Measurements from ENCODE around the gene GTF3C4. TPM values are rescaled to one million over a fixed set of nuclear protein-coding genes. Genes with fewer than 3 reads are reported as not detected.
A peak's percentile ranks its signal among the peaks of the same experiment; 100 is the strongest.

The GTF3C4 gene, protein sequence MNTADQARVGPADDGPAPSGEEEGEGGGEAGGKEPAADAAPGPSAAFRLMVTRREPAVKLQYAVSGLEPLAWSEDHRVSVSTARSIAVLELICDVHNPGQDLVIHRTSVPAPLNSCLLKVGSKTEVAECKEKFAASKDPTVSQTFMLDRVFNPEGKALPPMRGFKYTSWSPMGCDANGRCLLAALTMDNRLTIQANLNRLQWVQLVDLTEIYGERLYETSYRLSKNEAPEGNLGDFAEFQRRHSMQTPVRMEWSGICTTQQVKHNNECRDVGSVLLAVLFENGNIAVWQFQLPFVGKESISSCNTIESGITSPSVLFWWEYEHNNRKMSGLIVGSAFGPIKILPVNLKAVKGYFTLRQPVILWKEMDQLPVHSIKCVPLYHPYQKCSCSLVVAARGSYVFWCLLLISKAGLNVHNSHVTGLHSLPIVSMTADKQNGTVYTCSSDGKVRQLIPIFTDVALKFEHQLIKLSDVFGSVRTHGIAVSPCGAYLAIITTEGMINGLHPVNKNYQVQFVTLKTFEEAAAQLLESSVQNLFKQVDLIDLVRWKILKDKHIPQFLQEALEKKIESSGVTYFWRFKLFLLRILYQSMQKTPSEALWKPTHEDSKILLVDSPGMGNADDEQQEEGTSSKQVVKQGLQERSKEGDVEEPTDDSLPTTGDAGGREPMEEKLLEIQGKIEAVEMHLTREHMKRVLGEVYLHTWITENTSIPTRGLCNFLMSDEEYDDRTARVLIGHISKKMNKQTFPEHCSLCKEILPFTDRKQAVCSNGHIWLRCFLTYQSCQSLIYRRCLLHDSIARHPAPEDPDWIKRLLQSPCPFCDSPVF
- polyA plus RNA-seq (10.5 and 11.1 TPM in 2 replicates), polyA minus RNA-seq (34.1 and 40.3 TPM in 2 replicates)

DNA sequence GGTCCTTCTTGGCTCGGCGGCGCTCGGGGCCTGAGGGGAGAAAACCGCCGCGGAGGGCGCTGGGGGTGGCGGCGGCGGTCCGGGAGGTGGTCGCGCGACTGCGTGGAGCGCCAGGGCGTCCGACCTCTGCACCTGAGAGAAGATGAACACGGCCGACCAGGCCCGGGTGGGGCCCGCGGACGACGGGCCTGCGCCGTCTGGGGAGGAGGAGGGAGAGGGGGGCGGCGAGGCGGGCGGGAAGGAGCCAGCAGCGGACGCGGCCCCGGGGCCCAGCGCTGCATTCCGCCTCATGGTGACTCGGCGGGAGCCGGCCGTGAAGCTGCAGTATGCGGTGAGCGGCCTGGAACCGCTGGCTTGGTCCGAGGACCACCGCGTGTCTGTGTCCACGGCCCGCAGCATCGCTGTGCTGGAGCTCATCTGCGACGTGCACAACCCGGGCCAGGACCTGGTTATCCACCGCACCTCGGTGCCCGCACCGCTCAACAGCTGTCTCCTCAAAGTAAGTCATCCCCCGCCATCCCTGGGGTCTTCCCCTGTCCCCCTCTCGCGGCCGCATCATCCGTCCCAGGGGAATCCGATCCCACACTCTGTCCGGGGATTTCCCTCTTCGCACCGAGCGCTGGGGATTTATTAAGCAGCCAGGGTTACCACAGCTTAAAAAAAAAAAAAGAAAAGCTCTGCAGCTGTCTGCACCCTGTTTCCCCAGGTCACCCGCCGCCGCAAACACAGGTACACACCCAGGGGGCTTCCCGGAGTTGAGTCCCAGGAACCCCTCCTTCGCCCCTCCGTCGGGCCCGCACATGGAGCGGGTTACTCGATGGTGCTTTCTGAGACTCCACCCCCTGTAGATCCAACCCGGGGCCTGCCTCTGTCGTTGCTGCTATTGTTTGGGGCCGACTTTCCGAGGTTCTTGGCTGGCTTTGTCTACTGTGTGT, at the start of gene GTF3C4:
Gene GTF3C4 (plus strand): TSS at position 8 of the 935 bp plus-strand sequence. CDS start 135 bp downstream, at position 143.
- peaks cover 52% of the 10 kb centered on the region for H3K79me2 ChIP-seq (replicated peaks; ENCODE audit: insufficient read depth, low read length)
- peak within 1 kb of the TSS; percentile 69 for H3K4me3 ChIP-seq (ENCODE audit: low read length)
- H3K9me2 ChIP-seq (ENCODE audit: insufficient read depth, low read length): no peaks in the 10 kb centered on the region
- peak within 1 kb of the TSS; percentile 89 for H3K27ac ChIP-seq (ENCODE audit: low read length)
- TF ChIP-seq, protein P1, sequence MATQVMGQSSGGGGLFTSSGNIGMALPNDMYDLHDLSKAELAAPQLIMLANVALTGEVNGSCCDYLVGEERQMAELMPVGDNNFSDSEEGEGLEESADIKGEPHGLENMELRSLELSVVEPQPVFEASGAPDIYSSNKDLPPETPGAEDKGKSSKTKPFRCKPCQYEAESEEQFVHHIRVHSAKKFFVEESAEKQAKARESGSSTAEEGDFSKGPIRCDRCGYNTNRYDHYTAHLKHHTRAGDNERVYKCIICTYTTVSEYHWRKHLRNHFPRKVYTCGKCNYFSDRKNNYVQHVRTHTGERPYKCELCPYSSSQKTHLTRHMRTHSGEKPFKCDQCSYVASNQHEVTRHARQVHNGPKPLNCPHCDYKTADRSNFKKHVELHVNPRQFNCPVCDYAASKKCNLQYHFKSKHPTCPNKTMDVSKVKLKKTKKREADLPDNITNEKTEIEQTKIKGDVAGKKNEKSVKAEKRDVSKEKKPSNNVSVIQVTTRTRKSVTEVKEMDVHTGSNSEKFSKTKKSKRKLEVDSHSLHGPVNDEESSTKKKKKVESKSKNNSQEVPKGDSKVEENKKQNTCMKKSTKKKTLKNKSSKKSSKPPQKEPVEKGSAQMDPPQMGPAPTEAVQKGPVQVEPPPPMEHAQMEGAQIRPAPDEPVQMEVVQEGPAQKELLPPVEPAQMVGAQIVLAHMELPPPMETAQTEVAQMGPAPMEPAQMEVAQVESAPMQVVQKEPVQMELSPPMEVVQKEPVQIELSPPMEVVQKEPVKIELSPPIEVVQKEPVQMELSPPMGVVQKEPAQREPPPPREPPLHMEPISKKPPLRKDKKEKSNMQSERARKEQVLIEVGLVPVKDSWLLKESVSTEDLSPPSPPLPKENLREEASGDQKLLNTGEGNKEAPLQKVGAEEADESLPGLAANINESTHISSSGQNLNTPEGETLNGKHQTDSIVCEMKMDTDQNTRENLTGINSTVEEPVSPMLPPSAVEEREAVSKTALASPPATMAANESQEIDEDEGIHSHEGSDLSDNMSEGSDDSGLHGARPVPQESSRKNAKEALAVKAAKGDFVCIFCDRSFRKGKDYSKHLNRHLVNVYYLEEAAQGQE (IDR thresholded peaks at IDR 0.05; ENCODE audit: borderline replicate concordance): no peak
- TF ChIP-seq, protein P2, sequence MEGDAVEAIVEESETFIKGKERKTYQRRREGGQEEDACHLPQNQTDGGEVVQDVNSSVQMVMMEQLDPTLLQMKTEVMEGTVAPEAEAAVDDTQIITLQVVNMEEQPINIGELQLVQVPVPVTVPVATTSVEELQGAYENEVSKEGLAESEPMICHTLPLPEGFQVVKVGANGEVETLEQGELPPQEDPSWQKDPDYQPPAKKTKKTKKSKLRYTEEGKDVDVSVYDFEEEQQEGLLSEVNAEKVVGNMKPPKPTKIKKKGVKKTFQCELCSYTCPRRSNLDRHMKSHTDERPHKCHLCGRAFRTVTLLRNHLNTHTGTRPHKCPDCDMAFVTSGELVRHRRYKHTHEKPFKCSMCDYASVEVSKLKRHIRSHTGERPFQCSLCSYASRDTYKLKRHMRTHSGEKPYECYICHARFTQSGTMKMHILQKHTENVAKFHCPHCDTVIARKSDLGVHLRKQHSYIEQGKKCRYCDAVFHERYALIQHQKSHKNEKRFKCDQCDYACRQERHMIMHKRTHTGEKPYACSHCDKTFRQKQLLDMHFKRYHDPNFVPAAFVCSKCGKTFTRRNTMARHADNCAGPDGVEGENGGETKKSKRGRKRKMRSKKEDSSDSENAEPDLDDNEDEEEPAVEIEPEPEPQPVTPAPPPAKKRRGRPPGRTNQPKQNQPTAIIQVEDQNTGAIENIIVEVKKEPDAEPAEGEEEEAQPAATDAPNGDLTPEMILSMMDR (IDR thresholded peaks at IDR 0.05; ENCODE audit: poor library complexity, severe bottlenecking): no peak
- no peak for TF ChIP-seq EZH2 (IDR thresholded peaks at IDR 0.05; ENCODE audit: borderline replicate concordance, insufficient read depth, low read length, poor library complexity, severe bottlenecking)
- TF ChIP-seq EP300 (conservative IDR thresholded peaks at IDR 0.05; ENCODE audit: poor library complexity, severe bottlenecking): no peak
- TF ChIP-seq TAF1 (IDR thresholded peaks at IDR 0.05; ENCODE audit: low read depth): no peak
- no peak for TF ChIP-seq SMC3 (conservative IDR thresholded peaks at IDR 0.05; ENCODE audit: poor library complexity)
- TF ChIP-seq POLR2AphosphoS5 (IDR thresholded peaks at IDR 0.05): peak; percentile 80
- TF ChIP-seq RAD21 (conservative IDR thresholded peaks at IDR 0.05): no peak
- TF ChIP-seq MXI1 (conservative IDR thresholded peaks at IDR 0.05; ENCODE audit: poor library complexity, severe bottlenecking): peak; percentile 2
- peak within 1 kb of the TSS; percentile 61 for H3K4me2 ChIP-seq (ENCODE audit: low read length)
- H3K27me3 ChIP-seq (ENCODE audit: insufficient read depth, low read depth, low read length): no peaks in the 10 kb centered on the region
- H3F3A ChIP-seq (ENCODE audit: insufficient read depth, low read length, poor library complexity, severe bottlenecking): no peaks in the 10 kb centered on the region
- peak within 1 kb of the TSS; percentile 69 for H2AFZ ChIP-seq (ENCODE audit: low read depth, low read length)
- no peaks in the 10 kb centered on the region for H3K36me3 ChIP-seq (ENCODE audit: insufficient read depth, low read length)
- H3K9me3 ChIP-seq (ENCODE audit: low read length): no peaks in the 10 kb centered on the region
- H3K9ac ChIP-seq (ENCODE audit: low read length): peak within 1 kb of the TSS; percentile 89
- no peaks in the 10 kb centered on the region for H4K20me1 ChIP-seq (ENCODE audit: insufficient read depth)
